Subcutaneous preadipocyte (primary cell): ENCODE results near the gene RBMY1A1. TPM values are rescaled to one million over a fixed set of nuclear protein-coding genes. Genes with fewer than 3 reads are reported as not detected.

Experiments
- total RNA-seq: library from RNA; depleted of rRNA; stranded (reverse); fragments of >200 nt; gene quantifications from 2 replicates; pipeline ENCODE4 v1.2.3, GENCODE V29; 2012

RBMY1A1 gene
- total RNA-seq = not detected in 2 replicates

DNA sequence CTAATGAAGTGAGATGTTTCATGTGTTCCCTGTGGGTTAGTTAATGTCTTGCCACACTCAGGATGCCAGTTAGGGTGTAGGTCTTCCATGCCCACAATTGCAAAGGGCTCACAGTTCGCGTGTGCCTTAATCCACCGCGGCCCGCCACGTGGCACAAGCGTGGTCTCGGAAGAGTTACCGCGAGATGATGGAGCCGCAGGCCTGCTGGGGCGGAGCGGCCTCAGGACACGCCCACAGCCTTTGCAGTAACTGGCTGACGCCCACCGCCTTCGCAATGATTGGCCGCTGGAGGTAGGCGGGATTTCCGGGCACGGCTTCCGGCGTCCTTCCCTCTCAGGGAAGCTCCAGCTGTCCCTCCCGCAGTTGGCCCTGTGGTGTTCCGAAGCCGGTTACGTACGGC, at the start of gene RBMY1A1:
Gene RBMY1A1 (plus strand): TSS at position 301 of the 400 bp plus-strand sequence. CDS start 2,013 bp downstream, outside the sequence.

DNA sequence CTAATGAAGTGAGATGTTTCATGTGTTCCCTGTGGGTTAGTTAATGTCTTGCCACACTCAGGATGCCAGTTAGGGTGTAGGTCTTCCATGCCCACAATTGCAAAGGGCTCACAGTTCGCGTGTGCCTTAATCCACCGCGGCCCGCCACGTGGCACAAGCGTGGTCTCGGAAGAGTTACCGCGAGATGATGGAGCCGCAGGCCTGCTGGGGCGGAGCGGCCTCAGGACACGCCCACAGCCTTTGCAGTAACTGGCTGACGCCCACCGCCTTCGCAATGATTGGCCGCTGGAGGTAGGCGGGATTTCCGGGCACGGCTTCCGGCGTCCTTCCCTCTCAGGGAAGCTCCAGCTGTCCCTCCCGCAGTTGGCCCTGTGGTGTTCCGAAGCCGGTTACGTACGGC, 23.6 kb upstream of the RBMY1A1 start, which contains the start of gene RBMY1B:
Gene RBMY1B (plus strand): TSS at position 301 of the 400 bp plus-strand sequence. CDS start 2,013 bp downstream, outside the sequence.

Other genes starting within 250 kb of the RBMY1A1 start
- not detected in 2 replicates for gene RBMY1B, start 23.5 kb upstream of the RBMY1A1 start, total RNA-seq